NCI-H82 (cell line): ENCODE measurements around the gene DLG1.
A peak's percentile ranks its signal among the peaks of the same experiment; 100 is the strongest.

Experiments used
- DNase-seq: peaks from one replicate; lab custom pipeline; 2025; lab: John Stamatoyannopoulos, UW

The DLG1 gene

GRCh38 chr3:197014942-197015575, 283.4 kb downstream of the DLG1 start:
- DNase-seq, result no peak

- DNase-seq, result no peak
Observed at GRCh38 chr3:197014024-197014423, 284.4 kb downstream of the DLG1 start.

DNA sequence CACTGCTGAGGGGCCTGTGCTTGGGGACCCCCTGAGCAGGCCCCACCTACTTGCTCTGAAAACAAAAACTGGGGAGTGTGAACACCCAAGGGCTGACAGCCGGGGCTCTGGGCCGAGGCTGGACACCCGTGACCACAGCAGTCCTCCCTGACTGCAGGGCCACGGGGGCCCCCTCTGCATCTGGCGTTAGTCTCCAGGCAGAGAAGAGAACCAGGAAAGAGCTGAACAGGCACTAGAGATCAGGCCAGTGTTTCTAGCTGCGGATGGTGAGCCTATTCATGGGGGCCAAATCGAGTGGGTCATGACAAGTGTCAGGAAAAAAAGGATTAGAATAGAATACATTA, 285.9 kb downstream of the DLG1 start:
- DNase-seq, result no peak

DNA sequence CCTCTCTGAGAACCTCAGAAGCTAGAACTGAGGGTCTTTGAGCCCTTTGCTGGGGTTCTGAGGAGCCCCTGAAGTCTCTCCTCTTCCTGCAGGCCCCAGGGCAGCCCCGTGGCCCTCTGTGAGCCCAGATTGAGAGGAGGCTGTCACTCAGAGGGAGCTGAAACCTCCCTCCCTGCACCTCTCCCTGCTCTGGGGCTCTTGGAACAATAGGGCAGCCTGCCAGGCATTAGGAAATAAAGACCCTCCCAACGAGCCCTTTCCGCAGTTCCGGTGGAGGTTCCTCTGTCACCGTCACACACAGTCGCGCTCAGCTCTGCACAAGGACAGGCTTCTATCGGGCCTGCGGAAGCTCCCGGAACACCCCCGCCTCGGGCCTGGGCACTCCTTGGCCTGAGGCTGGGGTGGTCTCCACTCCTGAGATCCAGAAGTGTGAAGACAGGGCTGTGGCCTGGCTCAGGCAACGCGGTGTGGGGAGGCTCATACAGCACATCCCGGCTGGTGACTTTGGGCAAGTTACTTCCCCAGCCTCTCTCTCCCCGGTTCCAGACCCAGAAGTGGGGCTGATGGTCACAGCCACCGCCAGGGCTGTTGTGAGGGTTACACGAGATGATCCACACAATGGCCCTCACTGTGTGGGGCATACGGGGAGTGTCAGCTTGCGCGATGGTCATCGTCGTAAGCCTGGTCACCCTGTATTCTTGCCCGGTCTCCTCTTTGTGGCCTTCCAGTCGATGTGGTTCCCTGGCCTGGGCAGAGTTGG, 286.5 kb downstream of the DLG1 start:
- no peak for DNase-seq

- DNase-seq, result no peak
Observed at GRCh38 chr3:197010556-197011351, 287.7 kb downstream of the DLG1 start.

DNA sequence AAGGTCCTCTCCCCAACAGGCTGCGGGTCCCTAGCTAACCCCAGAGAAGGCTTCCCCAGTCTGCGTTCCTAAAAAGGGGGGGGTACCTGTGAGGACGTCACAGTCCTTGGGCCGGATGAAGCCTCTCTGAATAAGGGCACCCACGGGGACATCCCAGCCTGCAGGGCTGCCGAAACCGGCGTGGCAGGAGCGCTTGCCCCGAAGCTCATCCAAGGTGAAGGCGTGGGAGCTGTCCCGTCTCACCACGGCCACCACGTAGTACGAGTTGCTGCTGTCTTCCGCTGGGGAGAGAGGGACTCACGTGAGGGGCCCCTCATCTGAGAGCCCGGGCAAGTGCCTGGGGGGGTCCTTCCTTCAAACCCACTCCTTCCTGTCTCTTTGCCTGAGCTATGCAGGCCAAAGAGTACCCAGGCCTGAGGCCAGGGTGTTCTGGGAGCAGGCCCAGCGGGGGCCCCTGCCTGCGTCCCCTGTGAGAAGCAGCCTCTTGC, 288.8 kb downstream of the DLG1 start:
- no peak for DNase-seq

DNA sequence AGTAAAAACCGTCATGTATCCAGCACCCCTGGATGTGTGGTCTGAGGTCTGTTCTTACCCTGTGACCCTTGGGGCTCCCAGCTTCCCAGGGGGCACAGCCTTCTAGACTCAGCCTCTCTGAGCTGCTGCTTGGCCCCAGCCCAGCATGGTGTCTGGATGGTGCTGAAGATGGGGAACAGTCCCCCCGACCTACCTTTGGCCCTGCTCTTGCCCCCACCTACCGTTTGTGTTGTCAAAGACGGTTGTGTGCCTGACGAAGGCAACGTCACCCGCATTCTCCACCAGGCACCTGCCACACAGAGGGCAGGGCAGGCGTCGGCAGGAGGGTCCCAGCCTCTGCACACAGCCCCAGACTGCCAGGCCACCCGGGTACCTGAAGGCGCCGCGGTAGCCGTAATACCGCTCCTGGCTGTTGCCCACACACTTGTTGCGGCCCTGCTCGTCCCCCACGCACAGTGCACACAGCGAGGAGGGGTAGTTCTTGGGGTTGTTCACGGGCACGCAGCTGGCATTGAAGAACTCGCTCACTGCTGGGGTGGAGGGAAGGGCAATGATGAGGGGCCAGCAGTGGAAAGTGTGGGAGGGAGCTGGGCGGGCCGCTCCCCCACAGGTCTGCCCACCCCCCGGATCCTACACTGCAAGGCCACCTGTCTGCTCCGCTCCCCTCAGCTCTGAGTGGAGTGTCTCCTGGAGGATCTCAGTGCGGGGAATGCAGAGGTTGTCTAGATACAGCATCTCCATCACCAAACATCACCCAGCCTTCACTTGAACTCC, 289.8 kb downstream of the DLG1 start:
- no peak for DNase-seq

GRCh38 chr3:197007953-197008352, 290.5 kb downstream of the DLG1 start:
- DNase-seq, result no peak

DNA sequence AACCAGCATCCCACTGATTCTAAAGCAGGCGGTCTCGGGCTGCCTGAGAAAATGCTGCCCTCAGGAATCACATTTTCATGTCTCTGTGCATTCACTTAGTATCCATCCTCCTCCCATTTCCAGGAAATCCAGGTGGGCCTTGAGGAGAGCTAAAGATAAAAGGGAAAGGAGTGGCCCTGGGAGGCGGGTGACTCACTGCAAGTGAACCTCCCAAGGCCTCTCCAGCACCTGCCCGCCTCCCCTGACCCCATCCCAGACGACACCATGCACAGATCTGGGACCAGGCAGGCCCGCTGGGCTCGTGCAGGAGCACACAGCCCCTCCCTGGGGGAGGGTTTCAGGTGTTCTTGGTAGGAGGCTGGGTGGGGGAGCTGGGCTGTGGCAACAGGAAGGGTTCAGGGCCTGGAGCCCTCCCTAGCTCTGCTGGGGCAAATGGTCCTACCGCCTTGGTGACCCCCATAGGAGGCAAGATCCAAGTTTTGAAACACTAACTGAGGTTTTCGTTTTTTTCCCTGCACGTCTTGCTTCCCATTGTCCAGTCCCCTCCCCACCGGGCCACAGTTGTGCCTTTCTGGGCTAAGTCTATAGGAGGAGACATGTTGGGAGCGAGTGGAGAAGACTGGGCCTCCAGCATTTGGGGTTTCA, 291.0 kb downstream of the DLG1 start:
- DNase-seq, result no peak

DNA sequence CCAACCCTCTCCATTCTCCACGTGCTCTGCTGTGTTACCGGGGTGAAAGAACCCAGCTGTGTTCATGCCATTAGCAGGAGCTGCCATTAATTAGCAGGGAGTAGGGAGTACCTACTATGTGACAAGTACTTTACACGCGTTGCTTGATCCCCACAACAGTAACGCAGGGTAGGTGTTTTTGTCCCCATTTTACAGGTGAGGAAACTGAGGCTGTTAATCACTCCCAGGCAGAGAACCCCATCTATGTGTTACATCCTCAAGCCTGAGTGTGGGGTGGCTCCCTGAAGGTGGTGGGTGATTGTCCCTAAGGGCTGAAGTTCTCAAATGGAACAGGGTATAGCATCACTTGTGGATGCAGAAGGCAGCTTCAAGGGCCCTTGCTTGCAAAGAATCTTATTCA, 291.6 kb downstream of the DLG1 start:
- no peak for DNase-seq

- no peak for DNase-seq
Observed at GRCh38 chr3:197006446-197006845, 292.0 kb downstream of the DLG1 start.

GRCh38 chr3:197003461-197004385, 294.7 kb downstream of the DLG1 start:
- DNase-seq, result peak; percentile 64

DNA sequence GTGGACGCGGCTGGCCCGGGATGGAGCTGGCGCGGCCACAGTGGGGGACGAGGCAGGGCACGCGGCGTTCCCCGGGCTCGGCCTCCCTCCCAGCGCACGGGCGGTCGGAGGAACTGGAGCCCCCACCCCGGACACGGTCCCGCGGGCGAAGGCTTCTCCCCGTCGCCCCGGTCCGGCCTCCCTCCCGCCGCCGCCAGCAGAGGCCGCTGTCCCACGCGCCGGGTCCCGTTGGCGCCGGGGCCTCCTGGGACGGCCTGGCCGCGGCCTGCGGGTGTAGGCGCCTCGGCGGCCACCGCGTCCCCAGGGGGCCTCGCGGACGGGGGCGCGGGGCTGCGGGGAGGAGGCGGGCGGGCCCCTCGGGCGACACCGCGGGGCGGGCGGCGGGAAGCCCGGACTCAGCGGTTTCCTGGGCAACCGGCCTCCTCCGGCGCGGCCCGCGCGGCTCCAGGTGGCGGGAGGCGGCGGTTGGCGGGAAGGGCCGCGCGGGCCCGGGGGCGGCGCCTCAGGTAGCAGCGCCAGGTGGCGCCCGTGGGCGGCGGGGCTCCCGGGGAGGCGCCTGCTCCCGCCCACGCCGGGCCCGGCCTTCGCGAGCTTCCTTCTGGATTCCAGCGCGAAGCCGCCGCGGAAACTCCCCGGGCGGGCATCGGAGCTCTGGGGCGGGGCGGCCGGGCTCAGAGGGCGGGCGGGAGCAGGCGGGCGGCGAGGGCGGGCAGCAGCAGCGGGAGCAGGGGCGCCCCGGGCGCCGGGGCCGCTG, 295.5 kb downstream of the DLG1 start:
- peak; percentile 87 for DNase-seq

- no peak for DNase-seq
Observed at GRCh38 chr3:197001972-197002700, 296.3 kb downstream of the DLG1 start.

DNA sequence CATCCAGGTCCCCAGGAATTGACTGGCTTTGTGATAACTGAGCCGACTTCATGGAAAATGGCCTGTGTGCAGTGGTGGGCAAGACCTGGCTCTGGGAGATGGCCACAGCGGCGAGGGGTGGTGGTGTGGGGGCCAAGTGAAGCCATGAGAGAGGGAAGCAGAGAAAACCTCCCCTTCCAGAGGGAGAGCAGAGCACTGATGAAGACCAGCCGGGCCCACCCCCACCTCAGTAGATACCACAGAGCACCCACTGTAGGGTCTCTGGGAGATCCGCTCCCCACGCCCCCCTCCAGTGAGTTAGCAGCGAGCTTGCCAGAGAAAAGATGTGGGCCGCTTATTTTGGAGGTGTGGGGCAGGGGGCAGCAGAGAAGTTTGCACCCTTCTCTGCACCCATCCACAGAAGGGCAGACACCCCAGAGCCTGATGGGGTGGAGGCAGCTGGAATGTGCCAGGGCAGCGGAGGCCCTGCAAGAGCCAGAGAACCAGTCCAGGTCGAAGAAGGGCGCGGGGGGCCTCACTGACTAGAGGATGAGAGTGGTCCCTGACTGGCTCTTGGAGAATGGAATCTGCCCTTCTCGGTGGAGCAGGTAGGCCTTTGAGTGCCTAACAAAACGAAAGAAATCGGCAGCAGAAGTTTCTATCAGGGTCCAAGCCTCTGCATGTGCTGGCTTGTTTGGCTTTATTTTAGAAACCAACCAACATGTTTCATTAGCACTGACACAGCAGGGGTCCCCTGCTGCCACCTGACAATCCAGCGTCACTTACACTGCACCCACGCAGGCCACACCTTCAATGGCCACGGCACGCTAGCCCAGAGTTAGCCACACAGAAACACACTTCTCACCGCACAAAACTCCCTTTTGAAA, 297.1 kb downstream of the DLG1 start:
- no peak for DNase-seq

DNA sequence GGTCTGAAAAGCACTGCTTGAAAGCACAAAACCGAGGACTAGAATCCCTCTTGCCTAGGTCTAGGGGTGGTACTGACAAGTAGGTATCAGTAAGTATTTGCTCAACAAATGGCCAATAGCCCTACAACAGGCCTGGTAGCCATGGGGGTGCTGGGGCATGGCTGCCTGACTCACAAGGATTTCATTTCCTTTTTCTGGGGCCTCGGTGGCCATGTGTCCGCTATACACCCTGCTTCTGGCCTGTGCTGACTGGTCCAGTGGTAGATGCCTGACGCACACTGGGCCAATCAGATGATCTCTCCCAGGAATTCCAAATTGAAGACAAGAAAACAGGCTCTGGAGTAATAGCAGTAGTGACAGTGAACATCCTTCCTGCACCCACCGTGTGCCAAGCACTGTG, 298.2 kb downstream of the DLG1 start:
- DNase-seq, result no peak

DNA sequence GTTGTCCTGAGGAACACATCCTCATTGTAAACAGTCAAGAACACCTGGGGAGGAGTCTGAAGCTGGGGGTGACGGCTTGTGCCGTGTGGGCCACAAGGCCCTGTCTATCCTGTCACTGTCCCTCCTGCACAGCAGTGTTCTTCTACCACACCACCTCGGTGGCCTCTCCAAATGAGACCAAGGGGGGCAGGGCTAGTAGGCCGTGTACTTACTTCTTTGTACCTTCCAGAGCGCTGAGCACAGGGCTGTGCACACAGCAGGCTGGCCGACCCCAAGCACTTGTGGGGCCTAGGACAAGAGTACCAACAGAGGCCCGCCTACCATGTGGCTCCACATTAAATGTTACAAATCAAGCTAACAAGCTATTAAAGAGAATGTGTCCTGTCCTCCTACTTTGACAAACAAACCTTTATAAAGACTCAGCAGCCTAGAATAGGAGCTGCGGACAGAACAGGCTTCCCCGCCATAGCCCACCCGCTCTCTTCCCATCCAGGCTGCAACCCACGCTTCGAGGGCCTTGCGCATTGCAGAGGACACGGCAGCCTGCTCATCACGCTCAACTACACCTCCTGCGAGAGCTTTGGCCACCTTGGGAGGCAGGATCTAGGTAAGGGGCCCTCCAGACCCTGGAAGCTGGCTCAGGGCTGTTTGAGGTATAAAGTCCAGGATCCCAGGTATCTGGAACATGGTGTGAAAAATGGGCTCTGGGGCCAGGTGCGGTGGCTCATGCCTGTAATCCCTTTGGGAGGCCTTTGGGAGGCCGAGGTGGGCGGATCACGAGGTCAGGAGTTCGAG, 299.2 kb downstream of the DLG1 start:
- no peak for DNase-seq
